GM19351 (cell line): ENCODE data around the gene CTIF.

ENCODE experiments used
- ATAC-seq: cut with Tn5 transposase; IDR thresholded peaks from one replicate; pipeline ENCODE4 v1.9.1; 2021; ENCODE audit warnings: mild to moderate bottlenecking, moderate library complexity; ENCODE audit not compliant: unreplicated experiment

CTIF gene

GRCh38 chr18:48599391-48599790 is 60.6 kb downstream of the CTIF start:
- ATAC-seq = no peak

- no peak for ATAC-seq
Observed at GRCh38 chr18:48600046-48600445, 61.2 kb downstream of the CTIF start.

- no peak for ATAC-seq
Observed at GRCh38 chr18:48600456-48601090, 61.7 kb downstream of the CTIF start.

GRCh38 chr18:48601343-48601742 is 62.5 kb downstream of the CTIF start:
- ATAC-seq = no peak

- ATAC-seq = no peak
Observed at GRCh38 chr18:48602759-48603390, 64.0 kb downstream of the CTIF start.

GRCh38 chr18:48605408-48605845 is 66.6 kb downstream of the CTIF start:
- ATAC-seq = no peak

GRCh38 chr18:48607056-48607984 is 68.5 kb downstream of the CTIF start:
- ATAC-seq = no peak

- no peak for ATAC-seq
Observed at GRCh38 chr18:48608581-48608980, 69.8 kb downstream of the CTIF start.

GRCh38 chr18:48609114-48609513 is 70.3 kb downstream of the CTIF start:
- no peak for ATAC-seq

- ATAC-seq = no peak
Observed at GRCh38 chr18:48609820-48610815, 71.3 kb downstream of the CTIF start.

- no peak for ATAC-seq
Observed at GRCh38 chr18:48611203-48611602, 72.4 kb downstream of the CTIF start.

- no peak for ATAC-seq
Observed at GRCh38 chr18:48611785-48612480, 73.1 kb downstream of the CTIF start.

- no peak for ATAC-seq
Observed at GRCh38 chr18:48612511-48612910, 73.7 kb downstream of the CTIF start.

GRCh38 chr18:48612917-48613316 is 74.1 kb downstream of the CTIF start:
- no peak for ATAC-seq

GRCh38 chr18:48613589-48614404 is 75.0 kb downstream of the CTIF start:
- ATAC-seq = no peak

GRCh38 chr18:48615566-48616401 is 77.0 kb downstream of the CTIF start:
- no peak for ATAC-seq

GRCh38 chr18:48616484-48617255 is 77.8 kb downstream of the CTIF start:
- ATAC-seq = no peak
